SK-N-SH treated with all-trans-retinoic acid at 6 μM for 48 hours (cell line): ENCODE results near the gene AOPEP.

ENCODE experiments used
- ATAC-seq: fragments of 200-7000 bp; cut with Tn5 transposase; 3 replicates; pipeline ENCODE4 v1.9.1; 2020; ENCODE audit warnings: mild to moderate bottlenecking, moderate library complexity
- ARNTL ChIP-seq: fragments of 450-650 bp; formaldehyde crosslinking; IDR thresholded peaks from 2 replicates; pipeline ENCODE4 v1.5.0; 2020; ENCODE audit warnings: low read depth, mild to moderate bottlenecking, moderate library complexity, borderline replicate concordance
- BACH2 ChIP-seq: fragments of 250-450 bp; sonication (Bioruptor Pico); IDR thresholded peaks from 2 replicates; pipeline ENCODE4 v1.9.0; 2021; ENCODE audit warnings: mild to moderate bottlenecking, borderline replicate concordance
- CREB5 ChIP-seq: fragments of 250-450 bp; sonication (Bioruptor Pico); IDR thresholded peaks from 2 replicates; pipeline ENCODE4 v1.5.1; 2020; ENCODE audit warnings: low read depth, mild to moderate bottlenecking, moderate library complexity
- CSRNP3 ChIP-seq: fragments of 250-450 bp; sonication (Bioruptor Pico); IDR thresholded peaks from 2 replicates; pipeline ENCODE4 v1.5.1; 2021; ENCODE audit warnings: mild to moderate bottlenecking, moderate library complexity
- ESRRG ChIP-seq: fragments of 250-450 bp; sonication (Bioruptor Pico); IDR thresholded peaks from 2 replicates; pipeline ENCODE4 v1.6.1; 2021; ENCODE audit warnings: mild to moderate bottlenecking
- GLIS3 ChIP-seq: fragments of 250-450 bp; sonication (Bioruptor Pico); IDR thresholded peaks from 2 replicates; pipeline ENCODE4 v1.5.0; 2020; ENCODE audit warnings: mild to moderate bottlenecking, moderate library complexity
- ISL1 ChIP-seq: fragments of 250-450 bp; sonication (Bioruptor Pico); IDR thresholded peaks from 2 replicates; pipeline ENCODE4 v2.1.2; 2022; ENCODE audit warnings: mild to moderate bottlenecking, moderate library complexity
- OSR1 ChIP-seq: fragments of 250-450 bp; sonication (Bioruptor Pico); IDR thresholded peaks from 2 replicates; pipeline ENCODE4 v1.8.0; 2022; ENCODE audit warnings: moderate library complexity, mild to moderate bottlenecking, inconsistent platforms
- POU6F1 ChIP-seq: fragments of 250-450 bp; sonication (Bioruptor Pico); IDR thresholded peaks from 2 replicates; pipeline ENCODE4 v1.8.0; 2021; ENCODE audit warnings: low read depth, mild to moderate bottlenecking, moderate library complexity, borderline replicate concordance
- PPARA ChIP-seq: fragments of 250-450 bp; sonication (Bioruptor Pico); IDR thresholded peaks from 2 replicates; pipeline ENCODE4 v1.5.0; 2020; ENCODE audit warnings: mild to moderate bottlenecking, borderline replicate concordance
- RARB ChIP-seq: fragments of 250-450 bp; sonication (Bioruptor Pico); IDR thresholded peaks from 2 replicates; pipeline ENCODE4 v1.8.0; 2021; ENCODE audit warnings: mild to moderate bottlenecking, moderate library complexity
- SNAI2 ChIP-seq: fragments of 250-450 bp; sonication (Bioruptor Pico); IDR thresholded peaks from 2 replicates; pipeline ENCODE4 v1.5.0; 2020; ENCODE audit warnings: mild to moderate bottlenecking, moderate library complexity
- TCF4 ChIP-seq: fragments of 250-450 bp; sonication (Bioruptor Pico); IDR thresholded peaks from 2 replicates; pipeline ENCODE4 v1.8.0; 2021; ENCODE audit warnings: mild to moderate bottlenecking, moderate library complexity, borderline replicate concordance
- TOX ChIP-seq: fragments of 250-450 bp; sonication (Bioruptor Pico); IDR thresholded peaks from 2 replicates; pipeline ENCODE4 v1.8.0; 2021; ENCODE audit warnings: mild to moderate bottlenecking, moderate library complexity, borderline replicate concordance
- TSHZ2 ChIP-seq: fragments of 250-450 bp; sonication (Bioruptor Pico); IDR thresholded peaks from 2 replicates; pipeline ENCODE4 v1.5.0; 2020; ENCODE audit warnings: mild to moderate bottlenecking, moderate library complexity
- ZC3H10 ChIP-seq: fragments of 250-450 bp; sonication (Bioruptor Pico); IDR thresholded peaks from 2 replicates; pipeline ENCODE4 v1.5.1; 2021; ENCODE audit warnings: mild to moderate bottlenecking, moderate library complexity
- ZFP3 ChIP-seq: fragments of 250-450 bp; sonication (Bioruptor Pico); IDR thresholded peaks from 2 replicates; pipeline ENCODE4 v1.5.0; 2020; ENCODE audit warnings: mild to moderate bottlenecking, moderate library complexity
- ZFP30 ChIP-seq: fragments of 450-650 bp; formaldehyde crosslinking; IDR thresholded peaks from 2 replicates; pipeline ENCODE4 v1.5.0; 2022; ENCODE audit warnings: mild to moderate bottlenecking, moderate library complexity
- ZNF565 ChIP-seq: fragments of 450-650 bp; formaldehyde crosslinking; conservative IDR thresholded peaks from 2 replicates; pipeline ENCODE4 v1.5.0; 2020; ENCODE audit warnings: low read depth, mild to moderate bottlenecking, moderate library complexity
- ZNF8 ChIP-seq: fragments of 450-650 bp; formaldehyde crosslinking; IDR thresholded peaks from 2 replicates; pipeline ENCODE4 v1.5.0; 2020; ENCODE audit warnings: mild to moderate bottlenecking, moderate library complexity

Gene AOPEP

GRCh38 chr9:94944626-94945025, 218.1 kb downstream of the AOPEP start:
- ATAC-seq, result no peak
- TF ChIP-seq CSRNP3 (CRISPR knock-in tag), result no peak
- no peak for TF ChIP-seq ZNF8 (CRISPR knock-in tag)
- no peak for TF ChIP-seq ISL1 (CRISPR knock-in tag)
- no peak for TF ChIP-seq RARB (CRISPR knock-in tag)
- no peak for TF ChIP-seq TCF4
- no peak for TF ChIP-seq ESRRG (CRISPR knock-in tag)
- TF ChIP-seq ZC3H10 (CRISPR knock-in tag), result no peak
- no peak for TF ChIP-seq ZFP3 (CRISPR knock-in tag)
- no peak for TF ChIP-seq ARNTL
- TF ChIP-seq SNAI2 (CRISPR knock-in tag), result no peak
- no peak for TF ChIP-seq ZFP30 (CRISPR knock-in tag)
- TF ChIP-seq ZNF565 (CRISPR knock-in tag), result no peak
- no peak for TF ChIP-seq TSHZ2 (CRISPR knock-in tag)
- TF ChIP-seq GLIS3 (CRISPR knock-in tag), result no peak
- TF ChIP-seq TOX (CRISPR knock-in tag), result no peak
- TF ChIP-seq PPARA (CRISPR knock-in tag), result no peak

GRCh38 chr9:94945197-94946144, 219.0 kb downstream of the AOPEP start:
- TF ChIP-seq ZNF8 (CRISPR knock-in tag) (no peak), CREB5 (CRISPR knock-in tag) (peak; percentile 57; the same call in 1 of the 2 replicates), OSR1 (CRISPR knock-in tag) (0 out of 2 replicates have a peak, but pooled peaks have one; percentile 26), TCF4 (no peak), POU6F1 (no peak), ISL1 (CRISPR knock-in tag) (peak; percentile 28; the same call in 1 of the 2 replicates), ZFP3 (CRISPR knock-in tag) (0 out of 2 replicates have a peak, but pooled peaks have one; percentile 67)
- TF ChIP-seq, all 23 proteins: peak for 4
- peak; percentile 88 for ATAC-seq

- no peak for ATAC-seq
- TF ChIP-seq OSR1 (CRISPR knock-in tag) (no peak), BACH2 (CRISPR knock-in tag) (no peak), ZNF8 (CRISPR knock-in tag) (no peak)
Observed at GRCh38 chr9:94946256-94946655, 219.8 kb downstream of the AOPEP start.

- TF ChIP-seq BACH2 (CRISPR knock-in tag) (no peak), ARNTL (no peak), ZNF8 (CRISPR knock-in tag) (no peak), ZNF565 (CRISPR knock-in tag) (no peak), GLIS3 (CRISPR knock-in tag) (no peak), OSR1 (CRISPR knock-in tag) (no peak), POU6F1 (no peak), RARB (CRISPR knock-in tag) (no peak), ZFP30 (CRISPR knock-in tag) (no peak), TSHZ2 (CRISPR knock-in tag) (no peak)
- no peak for ATAC-seq
Observed at GRCh38 chr9:94948567-94949235, 222.2 kb downstream of the AOPEP start.
